HG02852 (cell line): ENCODE measurements around the gene MIS18A.
"Not testable (repeated sequence)": the region's sequence is repeated elsewhere in the genome, so short reads cannot be mapped to it uniquely, and the experiment has no call there.

Experiments used
- ATAC-seq: cut with Tn5 transposase; IDR thresholded peaks from one replicate; pipeline ENCODE4 v1.9.1; 2021; ENCODE audit warnings: mild to moderate bottlenecking, moderate library complexity; ENCODE audit not compliant: unreplicated experiment

Gene MIS18A

DNA sequence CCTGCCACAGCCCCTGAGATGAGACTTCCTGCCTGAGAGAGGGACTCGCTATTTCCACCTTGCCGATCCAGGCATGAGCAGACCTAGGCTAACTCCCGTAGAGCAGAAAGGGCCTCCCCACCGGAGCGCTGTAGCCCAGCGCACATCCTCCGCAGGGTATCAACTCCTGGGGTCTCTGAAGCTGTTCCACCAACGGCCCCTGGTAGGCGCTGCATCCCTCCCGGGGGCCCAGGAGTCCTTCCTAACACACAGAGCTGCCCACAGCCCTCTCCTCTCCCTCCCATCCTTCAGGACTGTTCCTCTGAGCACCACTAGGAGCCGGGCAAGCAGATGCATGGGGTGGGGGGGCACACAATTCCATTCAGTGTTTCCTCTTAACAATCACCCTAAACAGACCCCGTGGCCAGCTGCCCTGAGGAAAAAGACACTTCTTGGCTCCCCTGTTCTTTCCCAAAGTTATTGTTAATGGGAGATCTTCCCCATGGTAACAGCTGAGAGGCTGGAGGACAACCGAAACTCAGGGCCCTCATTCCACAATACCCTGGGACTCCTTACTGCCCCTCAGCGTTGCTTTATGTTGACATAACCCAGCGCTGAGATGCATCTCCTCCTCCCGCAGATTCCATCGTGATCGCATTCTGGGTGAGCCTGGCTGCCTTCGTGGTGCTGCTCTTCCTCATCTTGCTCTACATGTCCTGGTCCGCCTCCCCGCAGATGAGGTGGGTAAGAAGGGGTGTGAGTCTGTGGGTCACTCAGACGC lies 27.4 kb upstream of the MIS18A start:
- ATAC-seq, result no peak

DNA sequence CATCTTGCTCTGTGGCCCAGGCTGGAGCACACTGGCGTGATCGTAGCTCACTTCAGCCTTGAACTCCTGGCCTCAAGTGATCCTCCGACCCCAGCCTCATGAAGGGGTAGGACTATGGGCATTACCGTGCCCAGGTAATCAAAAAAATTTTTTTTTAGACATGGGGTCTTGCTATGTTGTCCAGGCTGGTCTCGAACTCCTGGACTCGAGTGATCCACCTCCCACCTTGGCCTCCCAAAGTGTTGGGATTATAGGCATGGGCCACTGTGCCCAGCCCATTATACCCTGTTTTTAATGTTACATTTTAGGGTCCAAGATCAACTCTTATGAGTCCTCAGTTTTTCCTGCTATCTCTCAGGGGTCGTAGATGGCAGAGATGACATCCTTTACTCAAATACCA lies 26.1 kb upstream of the MIS18A start:
- no peak for ATAC-seq

DNA sequence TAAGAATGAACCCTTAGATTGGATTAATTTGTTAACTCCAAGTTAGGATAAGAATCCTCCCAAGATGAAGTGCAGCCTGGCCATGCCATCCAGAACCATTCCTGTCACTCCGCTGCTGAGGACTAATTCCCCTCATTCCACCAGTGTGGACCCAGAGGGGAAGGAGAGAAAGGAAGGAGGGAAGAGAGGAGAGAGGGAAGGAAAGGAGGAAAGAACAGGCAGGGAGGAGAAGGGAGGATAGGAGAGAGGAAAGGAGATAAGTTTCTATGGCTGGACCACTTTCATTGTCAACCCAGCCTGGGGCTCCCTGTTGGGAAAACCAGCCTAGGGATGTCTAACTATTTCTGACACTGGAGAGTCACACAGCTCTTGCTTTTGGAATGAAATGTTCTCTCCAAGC lies 24.5 kb upstream of the MIS18A start:
- ATAC-seq, result no peak

DNA sequence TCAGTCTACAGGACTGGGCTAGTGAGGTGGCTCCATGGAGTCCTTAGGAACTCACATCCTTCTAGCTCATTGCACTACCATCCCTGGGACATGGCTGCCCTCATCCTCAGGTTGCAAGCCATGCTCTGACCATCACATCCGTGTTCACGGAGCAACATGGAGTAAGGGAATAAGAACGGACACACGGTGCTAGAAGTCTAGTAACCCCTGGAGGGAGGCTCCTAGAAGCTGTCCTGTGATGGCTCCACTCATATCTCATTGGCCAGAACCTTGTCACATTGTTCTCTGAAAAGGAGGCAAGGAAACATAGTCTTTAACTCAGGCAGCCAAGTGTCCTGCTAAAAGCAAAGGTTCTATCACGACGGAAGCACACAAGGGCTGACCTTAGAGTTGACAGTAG lies 23.7 kb upstream of the MIS18A start:
- no peak for ATAC-seq

DNA sequence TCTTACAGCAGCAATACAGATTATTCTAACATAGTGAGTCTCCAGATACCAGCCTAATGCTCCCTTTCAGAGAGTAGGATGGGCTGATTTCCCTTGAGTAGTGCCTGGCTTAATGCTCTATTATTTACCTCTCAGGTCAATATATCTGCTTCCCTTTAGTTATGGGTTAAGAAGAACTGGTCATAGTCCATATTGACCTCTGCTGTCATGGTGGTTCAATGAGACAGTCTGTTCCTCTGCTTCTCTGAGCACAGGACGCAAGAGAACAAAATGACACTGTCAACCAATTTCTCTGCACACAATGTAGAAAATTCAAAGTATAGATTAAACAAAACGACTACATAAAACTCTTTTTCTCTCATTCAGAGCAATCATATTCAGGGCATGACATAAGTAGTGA lies 22.7 kb upstream of the MIS18A start:
- no peak for ATAC-seq

DNA sequence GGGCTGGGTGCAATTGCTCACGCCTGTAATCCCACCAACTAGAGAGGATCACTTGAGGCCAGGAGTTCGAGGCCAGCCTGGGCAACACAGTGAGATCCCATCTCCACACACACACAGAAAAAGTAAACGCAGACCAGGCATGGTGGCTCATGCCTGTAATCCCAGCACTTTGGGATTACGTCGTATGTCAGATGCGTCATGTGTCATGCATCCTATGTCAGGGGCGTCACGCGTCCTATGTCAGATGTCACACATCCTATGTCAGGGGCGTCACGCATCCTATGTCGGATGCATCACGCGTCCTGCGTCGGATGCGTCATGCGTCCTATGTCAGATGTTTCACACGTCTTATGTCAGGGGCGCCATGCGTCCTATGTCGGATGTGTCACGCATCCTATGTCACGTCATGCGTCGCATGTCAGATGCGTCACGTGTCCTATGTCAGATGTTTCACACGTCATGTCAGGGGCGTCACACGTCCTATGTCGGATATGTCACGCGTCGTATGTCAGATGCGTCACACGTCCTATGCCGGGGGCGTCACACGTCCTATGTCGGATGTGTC lies 21.4 kb upstream of the MIS18A start:
- no peak for ATAC-seq

DNA sequence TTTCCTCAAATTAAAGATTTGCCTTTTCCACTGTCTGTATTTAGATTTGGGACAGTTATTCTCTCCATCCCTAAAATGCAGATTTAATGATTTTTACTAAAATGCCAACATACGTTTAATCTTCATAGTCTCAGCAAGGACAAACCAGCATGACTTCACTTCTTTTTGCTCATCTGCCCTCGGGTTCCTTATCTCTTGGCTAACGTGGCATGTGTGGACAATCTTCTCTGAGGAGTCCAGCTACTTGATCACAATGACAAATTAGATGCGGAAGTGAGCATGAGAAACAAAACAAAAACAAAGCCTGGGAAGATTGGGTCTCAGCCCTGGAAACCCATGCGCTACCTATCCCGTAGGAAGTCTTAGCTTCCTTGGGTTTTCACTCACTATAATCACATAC lies 20.8 kb upstream of the MIS18A start:
- no peak for ATAC-seq

DNA sequence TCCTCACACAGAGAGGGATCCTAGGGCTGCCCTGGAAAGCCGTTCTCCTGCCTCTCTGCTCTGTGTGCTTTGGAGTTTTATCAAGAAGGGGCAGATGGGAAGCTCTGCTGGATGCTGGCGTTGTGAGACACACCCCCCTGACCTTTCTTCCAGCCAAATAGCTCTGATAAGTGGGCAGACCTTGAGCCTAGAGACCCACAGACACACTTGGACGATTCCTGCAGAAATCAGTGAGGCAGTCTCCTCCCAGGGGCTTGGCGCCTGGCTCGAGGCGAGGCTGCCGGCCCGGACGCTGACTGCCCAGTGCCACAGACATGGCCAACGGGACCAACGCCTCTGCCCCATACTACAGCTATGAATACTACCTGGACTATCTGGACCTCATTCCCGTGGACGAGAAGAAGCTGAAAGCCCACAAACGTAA lies 19.8 kb upstream of the MIS18A start, which contains the start of gene MRAP:
MRAP (plus strand) TSS at position 198 of the 424 bp plus-strand sequence; CDS start at position 315, 117 bp downstream.
- no peak for ATAC-seq

DNA sequence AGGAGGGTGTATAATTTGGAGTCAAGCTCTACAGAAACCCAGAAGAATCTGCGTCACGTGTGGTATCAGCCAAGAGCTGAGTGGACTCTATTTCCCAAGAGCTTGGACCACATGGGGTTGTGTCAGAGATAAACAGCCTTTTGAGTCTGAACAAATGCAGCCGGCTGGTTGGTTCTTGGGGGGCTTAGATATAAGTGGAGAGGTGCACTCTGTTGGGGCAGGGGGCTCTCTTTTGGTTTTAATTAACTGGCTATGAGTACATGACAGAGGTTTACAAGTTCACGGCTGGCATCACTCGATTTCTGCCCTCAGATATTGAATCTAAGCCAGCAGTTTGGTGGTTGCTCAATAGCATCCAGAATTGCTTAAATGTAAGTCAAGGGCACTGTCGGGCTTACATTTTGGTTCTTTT lies 19.3 kb upstream of the MIS18A start:
- no peak for ATAC-seq

DNA sequence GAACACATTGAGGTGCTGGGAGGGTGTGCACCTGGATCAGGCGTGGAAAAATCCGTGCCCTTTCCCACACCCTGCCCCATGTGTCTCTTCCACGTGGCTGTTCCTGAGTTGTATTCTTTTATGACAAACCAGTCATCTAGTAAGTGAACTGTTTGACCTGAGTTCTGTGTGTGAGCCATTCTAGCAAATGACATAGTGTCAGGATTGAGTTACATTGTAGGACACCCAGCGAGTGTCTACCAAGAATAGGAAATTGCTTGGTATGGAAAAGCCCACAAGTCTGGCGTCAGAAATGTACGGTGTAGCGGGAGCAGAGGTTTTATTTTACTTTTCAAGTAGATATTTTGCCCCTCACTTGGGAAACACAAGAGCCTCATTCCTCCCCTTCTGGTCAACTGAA lies 18.6 kb upstream of the MIS18A start:
- no peak for ATAC-seq

DNA sequence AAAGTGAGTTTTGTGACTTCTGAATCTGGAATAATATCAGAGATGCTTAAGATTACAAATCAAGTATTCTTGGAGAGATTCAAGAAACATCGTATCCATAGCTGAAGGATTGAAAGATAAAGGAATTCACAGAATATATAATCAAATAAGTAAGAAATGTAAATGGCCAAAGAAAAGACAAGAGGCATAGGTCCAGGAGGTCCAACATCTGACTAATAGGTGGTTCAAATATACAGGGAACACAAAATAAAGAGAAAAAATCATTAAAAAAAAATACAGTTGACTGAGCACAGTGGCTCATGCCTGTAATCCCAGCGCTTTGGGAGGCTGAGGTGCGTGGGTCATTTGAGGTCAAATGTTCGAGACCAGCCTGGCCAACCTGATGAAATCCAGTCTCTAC lies 6.6 kb upstream of the MIS18A start:
- ATAC-seq, result no peak

DNA sequence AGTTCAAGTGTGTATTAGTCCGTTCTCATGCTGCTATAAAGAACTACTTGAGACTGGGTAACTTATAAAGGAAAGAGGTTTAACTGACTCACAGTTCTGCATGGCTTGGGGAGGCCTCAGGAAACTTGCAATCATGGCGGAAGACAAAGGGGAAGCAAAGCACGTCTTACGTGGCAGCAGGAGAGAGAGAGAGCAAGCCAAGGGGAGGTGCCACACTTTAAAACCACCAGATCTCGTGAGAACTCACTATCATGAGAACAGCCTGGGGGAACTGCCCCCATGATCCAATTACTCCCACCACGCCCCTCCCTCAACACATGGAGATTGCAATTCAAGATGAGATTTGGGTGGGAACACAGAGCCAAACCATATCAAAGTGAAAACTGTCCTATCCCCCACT lies 4.1 kb upstream of the MIS18A start:
- no peak for ATAC-seq

DNA sequence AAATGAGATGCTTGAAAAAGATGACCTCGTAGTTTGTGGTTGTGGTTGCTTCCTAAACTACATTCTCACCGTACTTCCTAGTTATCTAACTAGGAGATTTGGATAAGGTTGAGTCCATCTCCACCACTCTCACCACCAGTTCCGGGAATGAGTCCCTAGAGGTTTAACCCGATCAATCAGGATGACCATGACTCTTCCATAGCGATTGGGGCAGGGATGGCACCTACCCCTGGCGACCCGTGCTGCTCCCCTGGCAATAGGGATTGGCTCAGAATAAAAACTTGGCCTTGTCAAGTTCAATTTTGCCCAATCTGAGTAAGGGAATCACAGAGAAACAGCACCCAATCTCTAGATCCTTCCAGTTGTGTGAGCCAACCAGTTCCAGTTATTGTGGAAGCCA lies 2.7 kb upstream of the MIS18A start:
- ATAC-seq, result no peak

DNA sequence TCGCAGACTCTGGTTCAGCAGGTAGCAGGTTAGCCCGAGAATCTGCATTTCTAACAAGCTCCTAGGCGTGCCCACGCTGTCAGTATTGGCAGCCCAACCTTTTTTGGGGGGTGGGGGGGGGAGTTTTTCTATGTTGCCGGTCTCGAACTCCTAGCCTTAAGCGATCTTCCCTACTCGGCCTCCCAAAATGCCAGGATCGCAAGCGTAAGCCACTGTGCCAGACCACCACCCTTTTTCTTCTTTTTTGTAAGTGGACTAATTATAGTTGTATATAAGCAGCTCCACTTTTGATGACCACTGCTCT lies 480 bp upstream of the MIS18A start:
- no peak for ATAC-seq

DNA sequence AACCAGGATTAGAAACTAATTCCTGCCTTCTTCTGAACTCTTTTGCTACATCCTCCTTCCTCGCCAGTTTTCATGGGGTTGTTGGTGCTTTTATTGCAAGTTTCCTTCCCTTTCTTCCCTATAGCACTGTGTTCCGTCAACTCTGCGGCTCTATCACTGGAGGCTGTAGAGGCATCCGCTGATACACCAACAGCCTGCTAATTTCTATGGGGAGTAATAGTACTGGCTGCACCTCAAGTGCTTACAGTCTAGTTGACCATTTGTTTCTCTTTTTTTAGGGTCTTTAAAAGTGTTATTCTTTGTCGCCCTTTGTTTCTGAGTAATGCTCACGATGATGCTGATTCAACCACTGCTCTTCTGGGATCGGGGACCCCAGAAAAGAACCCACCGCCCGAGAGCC lies 746 bp downstream of the MIS18A start:
- peak; percentile 11 for ATAC-seq

DNA sequence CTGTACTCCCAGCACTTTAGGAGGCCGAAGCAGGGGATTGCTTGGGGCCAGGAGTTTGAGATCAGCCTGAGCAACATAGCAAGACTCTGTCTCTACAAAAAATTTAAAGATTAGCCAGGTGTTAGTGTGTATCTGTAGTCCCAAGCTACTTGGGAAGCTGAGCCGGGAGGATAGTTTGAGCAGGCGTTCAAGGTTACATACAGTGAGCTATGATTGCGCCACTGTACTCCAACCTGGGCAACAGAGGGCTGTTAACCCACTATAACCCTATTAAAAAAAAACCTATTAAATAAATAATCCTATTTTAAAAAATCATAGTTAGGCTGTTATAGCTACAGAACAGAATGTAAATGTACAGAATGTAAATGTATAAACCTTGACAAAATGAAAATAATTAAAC lies 2.2 kb downstream of the MIS18A start:
- ATAC-seq, result no peak

DNA sequence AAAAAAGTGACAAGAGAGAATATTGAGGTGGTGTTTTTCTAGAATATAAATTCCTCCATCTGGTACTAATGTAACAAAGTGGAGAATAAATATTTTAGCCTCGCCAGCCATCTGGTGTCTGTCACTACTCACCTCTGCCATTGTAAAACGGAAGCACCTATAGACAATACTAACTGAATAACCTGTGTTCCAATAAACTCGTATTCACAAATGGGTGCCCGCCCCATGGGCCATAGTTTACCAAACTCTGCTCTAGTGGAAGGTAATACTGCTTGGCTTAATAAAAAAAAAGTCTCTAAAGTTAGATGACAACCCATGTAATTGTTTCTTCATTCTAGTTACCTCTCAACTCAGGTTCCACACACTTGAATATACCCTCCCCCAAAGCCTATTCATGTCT lies 8.1 kb downstream of the MIS18A start:
- ATAC-seq, result no peak

DNA sequence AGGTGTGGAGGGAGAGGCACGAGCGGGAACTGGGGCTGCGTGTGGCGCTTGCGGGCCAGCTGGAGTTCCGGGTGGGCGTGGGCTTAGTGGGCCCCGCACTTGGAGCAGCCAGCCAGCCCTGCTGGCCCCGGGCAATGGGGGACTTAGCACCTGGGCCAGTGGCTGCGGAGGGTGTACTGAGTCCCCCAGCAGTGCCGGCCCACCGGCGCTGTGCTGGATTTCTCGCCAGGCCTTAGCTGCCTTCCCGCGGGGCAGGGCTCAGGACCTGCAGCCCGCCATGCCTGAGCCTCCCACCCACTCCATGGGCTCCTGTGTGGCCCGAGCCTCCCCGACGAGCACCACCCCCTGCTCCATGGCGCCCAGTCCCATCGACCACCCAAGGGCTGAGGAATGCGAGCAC lies 13.5 kb downstream of the MIS18A start:
- not testable (repeated sequence) for ATAC-seq

DNA sequence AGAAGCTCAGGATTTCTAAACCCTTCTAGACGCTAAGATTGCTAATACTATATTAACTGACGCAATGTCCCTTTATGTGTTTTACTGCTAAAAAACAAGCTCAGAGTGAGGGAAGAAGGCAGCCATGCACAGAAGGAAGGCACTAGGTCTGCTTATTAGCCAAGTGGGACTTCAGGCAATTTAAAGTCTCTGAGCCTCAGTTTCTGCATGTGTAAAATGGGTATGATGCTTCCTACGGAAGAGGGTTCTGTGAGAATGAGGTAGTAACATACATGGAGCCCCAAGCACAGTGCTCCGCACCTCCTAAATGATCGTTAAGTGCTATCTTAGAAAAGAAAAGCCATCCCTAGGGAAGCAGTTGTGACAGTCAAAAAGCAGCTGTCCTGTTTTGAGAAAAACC lies 16.9 kb downstream of the MIS18A start:
- ATAC-seq, result no peak

DNA sequence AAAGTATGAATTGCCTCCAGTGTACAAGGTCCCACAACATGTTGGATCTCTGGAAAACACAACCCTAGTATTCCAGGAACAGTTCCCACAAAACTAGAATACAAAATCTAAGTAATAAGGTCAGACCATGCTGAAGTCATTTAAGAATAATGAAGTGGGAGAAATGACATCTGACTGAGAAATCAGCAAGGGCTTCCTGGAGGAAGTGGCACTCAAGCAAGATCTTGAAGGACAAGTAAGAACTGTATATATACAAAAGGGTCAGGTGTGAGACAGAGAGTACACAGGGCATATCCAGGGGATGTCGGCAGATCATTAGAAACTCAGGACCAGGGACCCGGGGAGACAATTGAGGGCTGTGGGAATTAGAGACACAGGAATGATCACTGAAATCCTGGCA lies 18.7 kb downstream of the MIS18A start:
- ATAC-seq, result no peak

DNA sequence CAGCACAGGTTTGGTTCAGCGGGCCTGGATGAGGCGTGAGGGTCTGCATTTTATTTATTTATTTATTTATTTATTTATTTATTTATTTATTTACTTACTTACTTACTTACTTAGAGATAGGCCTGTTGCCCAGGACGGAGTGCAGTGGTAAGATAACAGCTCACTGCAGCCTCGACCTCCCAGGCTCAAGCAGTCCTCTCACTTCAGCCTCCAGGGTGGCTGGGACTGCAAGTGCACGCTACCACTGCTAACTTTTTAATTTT lies 20.1 kb downstream of the MIS18A start:
- ATAC-seq, result not testable (repeated sequence)

DNA sequence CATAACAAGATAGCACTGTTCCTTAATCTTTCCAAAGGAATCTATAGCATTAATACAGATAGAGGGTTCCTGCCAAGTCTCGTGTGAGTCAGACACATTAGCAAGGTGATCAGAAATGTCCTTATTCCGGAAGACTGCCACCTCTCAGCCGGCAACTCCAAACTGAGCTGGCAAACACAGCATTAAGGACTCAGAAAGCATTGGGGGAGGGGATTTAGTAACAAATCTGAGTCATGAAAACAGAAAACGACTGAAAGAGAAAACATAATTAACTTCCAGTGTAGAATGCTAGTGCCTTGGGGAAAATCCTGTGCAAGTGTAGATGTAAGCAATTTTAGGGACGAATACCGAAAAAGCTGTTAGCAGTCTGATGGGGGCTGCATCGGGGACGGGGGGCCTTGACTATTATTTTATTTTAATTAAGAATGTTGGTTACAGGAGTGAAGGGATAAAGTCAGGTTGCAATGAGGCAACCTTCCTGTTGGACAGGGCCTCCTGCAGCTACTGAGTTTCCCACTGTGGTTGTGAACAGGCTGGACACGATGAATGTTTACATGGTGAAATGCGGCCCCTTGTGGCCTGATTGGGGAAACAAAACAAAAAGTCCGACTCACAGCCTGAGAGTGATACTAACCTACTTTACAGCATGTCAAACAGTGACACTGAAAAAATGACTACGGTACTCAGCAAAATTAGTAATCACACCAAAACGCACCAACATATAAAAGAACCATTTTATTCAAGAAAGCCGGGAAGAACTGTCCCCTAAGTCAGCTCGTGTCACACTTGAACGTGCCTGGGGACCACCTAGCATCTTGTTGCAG lies 20.7 kb downstream of the MIS18A start:
- ATAC-seq, result peak; percentile 68
